Thoracic aorta endothelial cell (primary cell): ENCODE data around the gene EGFLAM. TPM values are rescaled to one million over a fixed set of nuclear protein-coding genes. Genes with fewer than 3 reads are reported as not detected.

ENCODE experiments used
- small RNA-seq: library from RNA; depleted of rRNA; stranded (forward); fragments of <200 nt; gene quantifications from one replicate; pipeline ENCODE3, GENCODE V24; 2012
- total RNA-seq: library from RNA; depleted of rRNA; stranded (reverse); fragments of >200 nt; gene quantifications from 2 replicates; pipeline ENCODE4 v1.2.3, GENCODE V29; 2012

EGFLAM gene
- total RNA-seq, result 0.29 and 1.7 TPM in 2 replicates

DNA sequence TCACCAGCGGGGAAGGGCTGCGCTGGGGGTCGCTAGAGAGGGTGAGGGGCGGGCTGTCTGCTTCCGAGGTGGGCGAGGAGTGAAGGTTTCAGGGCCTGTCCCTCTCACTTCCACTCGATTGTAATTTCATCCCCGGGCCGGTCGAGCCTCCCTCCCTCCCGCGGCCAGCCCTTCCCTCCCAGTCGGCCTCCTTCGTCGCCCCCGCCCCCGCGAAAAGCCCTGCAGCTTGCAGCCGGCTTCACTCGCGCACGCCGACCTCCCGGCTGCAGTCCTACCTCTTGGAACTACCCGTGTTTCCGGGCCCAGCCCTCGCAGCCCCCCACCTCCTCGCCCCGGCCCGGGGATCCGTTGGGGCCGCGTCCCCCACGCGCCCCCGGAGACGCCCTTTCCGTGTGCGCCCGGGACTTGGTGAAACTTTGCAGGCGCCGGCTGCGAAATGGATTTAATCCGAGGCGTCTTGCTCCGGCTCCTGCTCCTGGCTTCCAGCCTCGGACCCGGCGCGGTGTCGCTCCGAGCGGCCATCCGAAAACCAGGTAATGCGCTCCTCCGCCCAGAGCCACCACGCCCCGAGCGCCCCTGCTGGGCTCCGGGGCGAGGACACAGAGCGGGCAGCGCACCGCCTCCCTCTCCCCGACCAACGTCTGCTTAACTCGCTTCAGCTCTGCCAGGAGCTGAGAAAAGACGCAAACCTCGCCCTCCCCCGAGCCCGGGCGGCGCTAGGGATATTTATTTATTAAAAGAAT is at the start of gene EGFLAM:
TSS of gene EGFLAM (plus strand) at position 241 of the 743 bp plus-strand sequence. CDS start at position 437, 196 bp downstream.

Small RNA genes within 50 kb of the gene (small RNA-seq; reads per million reads assigned to genes)
- gene AC091839.1, result not detected
